Measurements from ENCODE around the gene SRGN.
A peak's percentile ranks its signal among the peaks of the same experiment; 100 is the strongest.

Gene SRGN

GRCh38 chr10:69123747-69124562, 36.1 kb downstream of the SRGN start, which contains the start of gene VPS26A:
Gene VPS26A (plus strand): TSS chr10:69124178. CDS start chr10:69124278, 100 bp downstream.
- no peaks in the 10 kb centered on the region for H3K27me3 ChIP-seq (ENCODE audit: insufficient read depth, poor library complexity, severe bottlenecking)
- peak; percentile 76 for ATAC-seq (ENCODE audit: low read depth)
- peaks cover 9% of the 10 kb centered on the region for H3K4me1 ChIP-seq (ENCODE audit: insufficient read depth, poor library complexity, severe bottlenecking)
- TF ChIP-seq, protein P1, sequence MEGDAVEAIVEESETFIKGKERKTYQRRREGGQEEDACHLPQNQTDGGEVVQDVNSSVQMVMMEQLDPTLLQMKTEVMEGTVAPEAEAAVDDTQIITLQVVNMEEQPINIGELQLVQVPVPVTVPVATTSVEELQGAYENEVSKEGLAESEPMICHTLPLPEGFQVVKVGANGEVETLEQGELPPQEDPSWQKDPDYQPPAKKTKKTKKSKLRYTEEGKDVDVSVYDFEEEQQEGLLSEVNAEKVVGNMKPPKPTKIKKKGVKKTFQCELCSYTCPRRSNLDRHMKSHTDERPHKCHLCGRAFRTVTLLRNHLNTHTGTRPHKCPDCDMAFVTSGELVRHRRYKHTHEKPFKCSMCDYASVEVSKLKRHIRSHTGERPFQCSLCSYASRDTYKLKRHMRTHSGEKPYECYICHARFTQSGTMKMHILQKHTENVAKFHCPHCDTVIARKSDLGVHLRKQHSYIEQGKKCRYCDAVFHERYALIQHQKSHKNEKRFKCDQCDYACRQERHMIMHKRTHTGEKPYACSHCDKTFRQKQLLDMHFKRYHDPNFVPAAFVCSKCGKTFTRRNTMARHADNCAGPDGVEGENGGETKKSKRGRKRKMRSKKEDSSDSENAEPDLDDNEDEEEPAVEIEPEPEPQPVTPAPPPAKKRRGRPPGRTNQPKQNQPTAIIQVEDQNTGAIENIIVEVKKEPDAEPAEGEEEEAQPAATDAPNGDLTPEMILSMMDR (IDR thresholded peaks at IDR 0.05; ENCODE audit: poor library complexity, severe bottlenecking), result peak; percentile 36
- peak; percentile 98 for DNase-seq (ENCODE audit: low spot score)
- H3K27ac ChIP-seq (ENCODE audit: poor library complexity, severe bottlenecking), result peak within 1 kb of the TSS; percentile 82
- peak within 1 kb of the TSS; percentile 86 for H3K4me3 ChIP-seq (ENCODE audit: severe bottlenecking)
- H3K9me3 ChIP-seq (ENCODE audit: severe bottlenecking), result no peaks in the 10 kb centered on the region
- H3K36me3 ChIP-seq (ENCODE audit: low read depth), result no peaks in the 10 kb centered on the region

DNA sequence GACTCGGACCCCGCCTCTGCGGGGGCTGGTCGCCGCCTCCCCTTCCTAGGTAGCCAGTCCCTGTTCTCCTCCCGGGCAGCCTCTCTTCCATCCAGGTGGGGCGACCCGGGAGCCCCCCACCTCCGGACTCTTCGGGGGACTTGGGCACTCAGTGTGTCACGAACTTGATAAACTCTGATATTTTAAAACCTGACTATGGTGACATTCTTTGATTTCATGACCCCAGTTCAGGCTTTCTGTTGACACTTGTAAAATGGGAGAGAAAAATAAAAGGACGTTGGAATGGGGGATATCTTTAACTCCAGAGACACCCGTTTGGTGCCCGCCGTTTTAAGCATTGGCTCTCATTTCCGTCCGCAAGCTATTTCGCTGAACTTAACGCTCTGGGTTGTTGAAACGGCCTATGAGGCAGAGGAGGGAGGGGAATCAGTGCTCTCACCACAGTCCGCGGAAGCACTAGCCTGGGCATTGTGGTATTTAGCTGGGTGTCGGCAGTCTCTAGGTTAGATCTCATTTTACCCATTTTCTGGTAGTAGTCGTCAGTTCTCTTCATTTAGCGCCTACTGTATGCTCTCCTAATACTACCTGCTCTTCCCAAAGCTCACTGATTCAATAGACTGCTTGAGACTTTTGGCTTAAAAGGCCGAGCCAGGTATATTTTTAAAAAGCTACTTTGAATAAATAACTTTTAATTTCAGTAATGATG, 36.8 kb downstream of the SRGN start:
- DNase-seq (ENCODE audit: low spot score), result no peak

GRCh38 chr10:69125554-69125953, 37.7 kb downstream of the SRGN start:
- Histone ChIP-seq H3K36me3 (ENCODE audit: low read depth) (no peaks in the 10 kb centered on the region), H3K27me3 (ENCODE audit: insufficient read depth, poor library complexity, severe bottlenecking) (no peaks in the 10 kb centered on the region), H3K9me3 (ENCODE audit: severe bottlenecking) (no peaks in the 10 kb centered on the region), H3K4me3 (ENCODE audit: severe bottlenecking) (peak overlapping the region; percentile 86), H3K27ac (ENCODE audit: poor library complexity, severe bottlenecking) (peak overlapping the region; percentile 82), H3K4me1 (ENCODE audit: insufficient read depth, poor library complexity, severe bottlenecking) (peaks cover 9% of the 10 kb centered on the region)
- DNase-seq (ENCODE audit: low spot score), result no peak
- no peak for ATAC-seq (ENCODE audit: low read depth)
- TF ChIP-seq, protein P1 (IDR thresholded peaks at IDR 0.05; ENCODE audit: poor library complexity, severe bottlenecking), result no peak

More for the DNA sequence above, 36.8 kb downstream of the SRGN start:
- peak overlapping the region; percentile 86 for H3K4me3 ChIP-seq (ENCODE audit: severe bottlenecking)
- H3K27me3 ChIP-seq (ENCODE audit: insufficient read depth, poor library complexity, severe bottlenecking), result no peaks in the 10 kb centered on the region
- TF ChIP-seq, protein P1 (IDR thresholded peaks at IDR 0.05; ENCODE audit: poor library complexity, severe bottlenecking), result no peak
- peak overlapping the region; percentile 82 for H3K27ac ChIP-seq (ENCODE audit: poor library complexity, severe bottlenecking)
- peak; percentile 31 for ATAC-seq (ENCODE audit: low read depth)
- H3K4me1 ChIP-seq (ENCODE audit: insufficient read depth, poor library complexity, severe bottlenecking), result peaks cover 9% of the 10 kb centered on the region
- H3K9me3 ChIP-seq (ENCODE audit: severe bottlenecking), result no peaks in the 10 kb centered on the region
- no peaks in the 10 kb centered on the region for H3K36me3 ChIP-seq (ENCODE audit: low read depth)

DNA sequence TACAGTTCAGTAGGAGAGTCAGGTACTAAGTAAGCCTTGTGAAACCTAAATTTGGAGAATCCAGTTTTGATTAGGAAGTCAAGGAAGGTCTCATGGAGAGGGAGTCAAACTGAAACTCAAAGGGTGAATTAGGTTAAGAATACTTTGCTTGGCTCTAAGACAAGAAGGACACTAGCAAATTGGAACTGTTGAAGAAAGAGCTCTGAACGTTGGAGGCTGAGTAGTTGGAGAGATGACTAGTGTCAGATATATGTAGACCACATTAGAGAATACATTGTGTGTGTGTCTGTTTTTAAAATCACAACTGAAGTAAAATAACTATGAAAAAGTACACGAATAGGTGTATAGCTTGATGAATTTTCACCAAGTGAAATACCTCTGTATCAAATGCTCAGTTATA, 42.3 kb downstream of the SRGN start:
- DNase-seq (ENCODE audit: low spot score) (no peak), ATAC-seq (ENCODE audit: low read depth) (no peak)
- no peak overlapping the region for H3K4me3 ChIP-seq (ENCODE audit: severe bottlenecking)
- TF ChIP-seq, protein P1 (IDR thresholded peaks at IDR 0.05; ENCODE audit: poor library complexity, severe bottlenecking), result no peak
- no peaks in the 10 kb centered on the region for H3K9me3 ChIP-seq (ENCODE audit: severe bottlenecking)
- H3K4me1 ChIP-seq (ENCODE audit: insufficient read depth, poor library complexity, severe bottlenecking), result peaks cover 6% of the 10 kb centered on the region
- H3K27ac ChIP-seq (ENCODE audit: poor library complexity, severe bottlenecking), result no peak overlapping the region
- H3K27me3 ChIP-seq (ENCODE audit: insufficient read depth, poor library complexity, severe bottlenecking), result no peaks in the 10 kb centered on the region
- H3K36me3 ChIP-seq (ENCODE audit: low read depth), result peaks cover 21% of the 10 kb centered on the region
